Parathyroid adenoma (tissue), 2 donors: ENCODE results near the gene KCNK2.

ENCODE experiments used
- H2AFZ ChIP-seq: fragments of 300-600 bp; sonication (generic); one replicate; pipeline ENCODE4 v1.7.0; 2017; ENCODE audit warnings: antibody characterized with exemption, mild to moderate bottlenecking
- H3K27ac ChIP-seq: fragments of 300-600 bp; sonication (generic); one replicate; pipeline ENCODE4 v1.7.0; 2017
- H3K27me3 ChIP-seq: fragments of 300-600 bp; sonication (generic); one replicate; pipeline ENCODE4 v1.7.0; 2017; ENCODE audit warnings: low read length; ENCODE audit not compliant: control insufficient read depth, insufficient read depth
- H3K36me3 ChIP-seq: fragments of 300-600 bp; sonication (generic); one replicate; pipeline ENCODE4 v1.7.0; 2017; ENCODE audit warnings: low read length; ENCODE audit not compliant: control insufficient read depth, insufficient read depth
- H3K4me1 ChIP-seq: fragments of 300-600 bp; sonication (generic); one replicate; pipeline ENCODE4 v1.7.0; 2017; ENCODE audit warnings: control low read depth
- H3K4me2 ChIP-seq: fragments of 300-600 bp; sonication (generic); one replicate; pipeline ENCODE4 v1.7.0; 2017; ENCODE audit warnings: low read length
- H3K4me3 ChIP-seq: fragments of 300-600 bp; sonication (generic); one replicate; pipeline ENCODE4 v1.7.0; 2017; ENCODE audit warnings: low read depth, low read length
- H3K79me2 ChIP-seq: fragments of 300-600 bp; sonication (generic); one replicate; pipeline ENCODE4 v1.7.0; 2017; ENCODE audit warnings: control low read depth
- H3K9ac ChIP-seq: fragments of 300-600 bp; sonication (generic); one replicate; pipeline ENCODE4 v1.7.0; 2017; ENCODE audit warnings: mild to moderate bottlenecking
- H3K9me3 ChIP-seq: fragments of 300-600 bp; sonication (generic); one replicate; pipeline ENCODE4 v1.7.0; 2017; ENCODE audit warnings: low read length; ENCODE audit not compliant: control insufficient read depth
- TF ChIP-seq, protein P1 (sequence below): fragments of 300-600 bp; sonication (generic); IDR thresholded peaks from one replicate; pipeline ENCODE4 v1.7.0; 2017; ENCODE audit warnings: antibody characterized with exemption, mild to moderate bottlenecking
- donor health status: primary hyperparathyroidism.

Gene KCNK2

DNA sequence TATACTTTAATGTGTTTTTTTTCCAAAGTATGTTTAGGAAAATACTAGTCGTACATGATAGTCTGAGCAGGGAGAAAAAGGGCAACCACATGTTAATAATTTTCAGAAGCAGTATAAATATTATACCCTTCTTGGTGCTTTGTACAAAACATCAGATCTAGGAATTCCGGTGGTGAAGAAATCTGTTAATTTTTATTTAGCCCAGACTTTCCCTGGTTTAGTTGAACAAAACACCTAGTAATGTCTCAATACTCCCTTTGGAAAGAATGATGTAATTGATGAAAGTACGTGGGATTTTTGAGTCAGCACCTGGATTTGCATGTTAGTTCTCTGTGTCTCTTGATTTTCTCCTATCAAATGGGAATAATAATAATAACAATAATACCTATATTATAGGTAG is 38.4 kb upstream of the KCNK2 start:
- Histone ChIP-seq H3K4me3 (no peak overlapping the region), H3K4me1 (no peaks in the 10 kb centered on the region), H3K4me2 (no peak overlapping the region), H3K27ac (no peak overlapping the region), H3K27me3 (no peaks in the 10 kb centered on the region), H3K9me3 (no peaks in the 10 kb centered on the region), H2AFZ (no peak overlapping the region), H3K36me3 (no peaks in the 10 kb centered on the region), H3K79me2 (no peaks in the 10 kb centered on the region), H3K9ac (no peak overlapping the region)
- TF ChIP-seq, protein P1, sequence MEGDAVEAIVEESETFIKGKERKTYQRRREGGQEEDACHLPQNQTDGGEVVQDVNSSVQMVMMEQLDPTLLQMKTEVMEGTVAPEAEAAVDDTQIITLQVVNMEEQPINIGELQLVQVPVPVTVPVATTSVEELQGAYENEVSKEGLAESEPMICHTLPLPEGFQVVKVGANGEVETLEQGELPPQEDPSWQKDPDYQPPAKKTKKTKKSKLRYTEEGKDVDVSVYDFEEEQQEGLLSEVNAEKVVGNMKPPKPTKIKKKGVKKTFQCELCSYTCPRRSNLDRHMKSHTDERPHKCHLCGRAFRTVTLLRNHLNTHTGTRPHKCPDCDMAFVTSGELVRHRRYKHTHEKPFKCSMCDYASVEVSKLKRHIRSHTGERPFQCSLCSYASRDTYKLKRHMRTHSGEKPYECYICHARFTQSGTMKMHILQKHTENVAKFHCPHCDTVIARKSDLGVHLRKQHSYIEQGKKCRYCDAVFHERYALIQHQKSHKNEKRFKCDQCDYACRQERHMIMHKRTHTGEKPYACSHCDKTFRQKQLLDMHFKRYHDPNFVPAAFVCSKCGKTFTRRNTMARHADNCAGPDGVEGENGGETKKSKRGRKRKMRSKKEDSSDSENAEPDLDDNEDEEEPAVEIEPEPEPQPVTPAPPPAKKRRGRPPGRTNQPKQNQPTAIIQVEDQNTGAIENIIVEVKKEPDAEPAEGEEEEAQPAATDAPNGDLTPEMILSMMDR: no peak

GRCh38 chr1:215045698-215046308 is 36.7 kb upstream of the KCNK2 start:
- Histone ChIP-seq H3K27me3 (no peaks in the 10 kb centered on the region), H3K4me2 (no peak overlapping the region), H3K4me1 (no peaks in the 10 kb centered on the region), H3K4me3 (no peak overlapping the region), H3K9ac (no peak overlapping the region), H3K36me3 (no peaks in the 10 kb centered on the region), H2AFZ (no peak overlapping the region), H3K79me2 (no peaks in the 10 kb centered on the region), H3K27ac (no peak overlapping the region), H3K9me3 (no peaks in the 10 kb centered on the region)
- TF ChIP-seq, protein P1: no peak

DNA sequence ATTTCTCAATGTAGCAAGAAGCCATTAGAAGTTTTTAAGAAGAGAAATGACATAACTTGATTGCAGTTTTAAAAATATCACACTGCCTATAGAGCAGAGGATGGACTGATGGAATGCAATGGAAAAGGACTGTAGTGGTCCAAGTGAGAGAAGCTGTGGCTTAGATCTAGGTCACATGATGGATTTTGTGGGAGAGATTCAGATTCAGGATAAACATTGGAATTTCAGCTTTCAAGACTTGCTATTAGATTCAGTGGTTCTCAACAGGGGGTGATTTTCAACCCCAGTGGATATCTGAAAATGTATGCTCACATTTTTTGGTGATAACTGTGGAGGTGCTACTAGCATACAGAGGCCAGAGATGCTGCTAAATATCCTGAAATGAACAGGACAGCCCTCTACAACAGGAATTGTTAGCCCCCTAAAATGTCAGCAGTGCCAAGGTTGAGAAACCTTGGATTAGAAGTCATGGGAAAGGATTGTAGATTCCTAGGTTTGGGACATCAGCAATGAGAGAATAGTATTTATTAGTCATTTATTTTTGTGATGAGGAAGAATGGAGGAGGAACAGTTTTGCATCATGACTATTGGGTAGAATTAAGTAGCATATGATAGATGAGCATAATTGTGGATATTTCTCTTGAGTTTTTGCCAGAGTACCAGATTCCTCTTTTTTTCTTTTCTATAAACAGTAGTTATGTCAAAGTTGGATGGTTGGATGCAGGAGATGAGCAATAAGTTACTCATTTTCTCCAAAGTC is 30.1 kb upstream of the KCNK2 start:
- H3K27me3 ChIP-seq: no peaks in the 10 kb centered on the region
- TF ChIP-seq, protein P1: no peak
- no peaks in the 10 kb centered on the region for H3K79me2 ChIP-seq
- no peak overlapping the region for H3K4me2 ChIP-seq
- no peaks in the 10 kb centered on the region for H3K36me3 ChIP-seq
- no peak overlapping the region for H3K9ac ChIP-seq
- no peaks in the 10 kb centered on the region for H3K9me3 ChIP-seq
- no peaks in the 10 kb centered on the region for H3K4me1 ChIP-seq
- no peak overlapping the region for H3K27ac ChIP-seq
- H2AFZ ChIP-seq: no peak overlapping the region
- no peak overlapping the region for H3K4me3 ChIP-seq

DNA sequence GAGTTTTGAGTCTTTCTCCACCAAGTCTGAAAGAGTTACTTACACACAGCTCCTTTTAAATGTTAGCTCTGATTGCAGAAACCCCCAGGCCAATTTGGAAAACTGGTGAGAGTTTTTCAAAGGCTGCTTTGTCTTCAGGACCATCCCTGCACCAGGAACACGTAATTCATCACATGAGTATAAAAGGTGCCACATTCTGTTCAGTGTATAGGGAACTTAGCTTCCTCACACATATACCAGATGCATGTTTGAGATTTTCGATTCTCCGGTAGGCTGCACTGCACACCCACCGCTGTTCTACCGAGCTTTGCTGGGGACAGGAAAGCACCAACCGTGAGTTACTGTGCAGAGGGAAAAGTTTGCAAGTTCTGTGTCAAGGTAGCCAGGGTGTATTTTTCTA is 28.3 kb upstream of the KCNK2 start:
- Histone ChIP-seq H3K36me3 (no peaks in the 10 kb centered on the region), H3K4me3 (no peak overlapping the region), H3K4me1 (no peaks in the 10 kb centered on the region), H3K9ac (no peak overlapping the region), H3K27ac (no peak overlapping the region), H3K9me3 (no peaks in the 10 kb centered on the region), H3K27me3 (no peaks in the 10 kb centered on the region), H2AFZ (no peak overlapping the region), H3K79me2 (no peaks in the 10 kb centered on the region), H3K4me2 (no peak overlapping the region)
- TF ChIP-seq, protein P1: no peak
